GM23248 (cell line): ENCODE measurements around the gene POSTN. TPM values are rescaled to one million over a fixed set of nuclear protein-coding genes. Genes with fewer than 3 reads are reported as not detected.

Source experiments
- DNase-seq: peaks from one replicate; pipeline ENCODE4 v3.0.0-alpha.2; 2015
- H2AFZ ChIP-seq: fragments of 200-600 bp; sonication (generic); 2 replicates; pipeline ENCODE4 v1.6.1; 2016; ENCODE audit warnings: antibody characterized with exemption
- H3F3A ChIP-seq: fragments of 200-600 bp; sonication (generic); 2 replicates; pipeline ENCODE4 v1.6.1; 2016; ENCODE audit warnings: mild to moderate bottlenecking, antibody characterized with exemption, mixed run types; ENCODE audit not compliant: insufficient read depth
- H3K27ac ChIP-seq: fragments of 200-600 bp; sonication (generic); 2 replicates; pipeline ENCODE4 v1.5.1; 2016; ENCODE audit warnings: mild to moderate bottlenecking
- H3K27me3 ChIP-seq: fragments of 200-600 bp; sonication (generic); replicated peaks from 2 replicates; pipeline ENCODE4 v1.6.1; 2016; ENCODE audit warnings: mild to moderate bottlenecking; ENCODE audit not compliant: insufficient read depth
- H3K36me3 ChIP-seq: fragments of 200-600 bp; sonication (generic); 2 replicates; pipeline ENCODE4 v1.6.1; 2016; ENCODE audit warnings: low read depth, mild to moderate bottlenecking
- H3K4me1 ChIP-seq: fragments of 200-600 bp; sonication (generic); 2 replicates; pipeline ENCODE4 v1.6.1; 2016; ENCODE audit warnings: mild to moderate bottlenecking; ENCODE audit not compliant: insufficient read depth
- H3K4me2 ChIP-seq: fragments of 200-600 bp; sonication (generic); one replicate; pipeline ENCODE4 v1.6.1; 2016; ENCODE audit warnings: mild to moderate bottlenecking; ENCODE audit not compliant: unreplicated experiment
- H3K4me3 ChIP-seq: fragments of 200-600 bp; sonication (generic); 2 replicates; pipeline ENCODE4 v1.5.1; 2016; ENCODE audit warnings: mild to moderate bottlenecking
- H3K79me2 ChIP-seq: fragments of 200-600 bp; sonication (generic); 2 replicates; pipeline ENCODE4 v1.6.1; 2016; ENCODE audit warnings: mild to moderate bottlenecking; ENCODE audit not compliant: insufficient read depth
- H3K9ac ChIP-seq: fragments of 200-600 bp; sonication (generic); 2 replicates; pipeline ENCODE4 v1.6.1; 2016; ENCODE audit warnings: mild to moderate bottlenecking
- H3K9me2 ChIP-seq: fragments of 200-600 bp; sonication (generic); 2 replicates; pipeline ENCODE4 v1.6.1; 2016; ENCODE audit warnings: mixed run types, mild to moderate bottlenecking, moderate library complexity; ENCODE audit not compliant: insufficient read depth
- H3K9me3 ChIP-seq: fragments of 200-600 bp; sonication (generic); one replicate; pipeline ENCODE4 v1.6.1; 2017; ENCODE audit warnings: low read depth
- H4K20me1 ChIP-seq: fragments of 200-600 bp; sonication (generic); 2 replicates; pipeline ENCODE4 v1.6.0; 2016; ENCODE audit not compliant: insufficient read depth
- EZH2 ChIP-seq: fragments of 200-600 bp; sonication (generic); IDR thresholded peaks from 2 replicates; pipeline ENCODE4 v1.6.1; 2018; ENCODE audit warnings: antibody characterized with exemption, mild to moderate bottlenecking; ENCODE audit not compliant: insufficient read depth, poor library complexity, severe bottlenecking
- EZH2phosphoT487 ChIP-seq: fragments of 200-600 bp; sonication (generic); IDR thresholded peaks from 2 replicates; pipeline ENCODE4 v1.6.1; 2018; ENCODE audit warnings: antibody characterized with exemption, moderate library complexity, mild to moderate bottlenecking, low read depth; ENCODE audit not compliant: insufficient read depth
- WGBS, 2 experiments: methylation state at CpG; one replicate each; pipeline ENCODE4 v1.1.6; 2015 to 2017; ENCODE audit warnings: low lambda C conversion rate in 2 of 2, low coverage in 1 of 2; ENCODE audit errors: missing lambda C conversion rate in 2 of 2; 5-methylcytosine and 5-hydroxymethylcytosine counted together
- in situ Hi-C: fragments of 300-500 bp; cut with MboI; formaldehyde crosslinking; loops from 2 replicates; pipeline ENCODE4 v1.15.0; 2020
- polyA plus RNA-seq: library from polyadenylated mRNA; unstranded; fragments of >200 nt; fragmentation: Nextera tagmentation; extraction: Ambion mirVana; gene quantifications from 2 replicates; pipeline ENCODE4 v1.2.1, GENCODE V29; 2016
- total RNA-seq: library from RNA; depleted of rRNA; stranded (reverse); fragments of >200 nt; shearing (Covaris generic); gene quantifications from 2 replicates; pipeline ENCODE4 v1.2.3, GENCODE V29; 2014

POSTN gene
- total and polyA plus RNA-seq, 2 experiments from 2014 or later: 196 to 233 TPM

DNA sequence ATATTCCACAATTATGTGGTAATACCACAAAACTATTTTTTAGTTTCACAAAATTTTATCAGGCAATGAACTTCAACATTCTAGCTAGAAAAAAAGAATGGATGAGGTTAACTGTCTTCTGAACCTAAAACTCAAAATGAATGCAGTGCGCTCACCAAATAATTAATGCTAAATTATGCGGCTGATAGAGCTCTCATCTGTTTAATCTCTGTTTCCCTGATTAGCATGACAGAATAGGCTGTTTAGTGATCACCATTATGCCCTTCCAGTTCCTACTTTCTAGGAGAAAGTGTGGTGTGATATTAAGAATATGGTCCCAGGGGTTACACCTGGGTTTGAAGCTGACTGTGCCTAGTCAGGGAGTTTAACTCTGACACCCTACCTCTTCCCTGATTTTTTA, 42.8 kb upstream of the POSTN start:
- Histone ChIP-seq H3K79me2 (no peaks in the 10 kb centered on the region), H3K4me3 (no peak overlapping the region), H4K20me1 (no peaks in the 10 kb centered on the region), H3K27me3 (no peaks in the 10 kb centered on the region), H3K4me1 (peaks cover 9% of the 10 kb centered on the region), H3K4me2 (no peak overlapping the region), H3K9ac (no peak overlapping the region), H3F3A (no peaks in the 10 kb centered on the region), H3K9me3 (no peaks in the 10 kb centered on the region), H3K9me2 (no peaks in the 10 kb centered on the region), H3K36me3 (no peaks in the 10 kb centered on the region), H2AFZ (peak overlapping the region; percentile 39; the same call in 1 of the 2 replicates), H3K27ac (no peak overlapping the region)
- DNase-seq: no peak
- no peak for TF ChIP-seq EZH2phosphoT487
- no peak for TF ChIP-seq EZH2
- 98 to 100% methylated on average over 2 of the region's 2 CpGs for WGBS, 2 experiments
- in situ Hi-C loops: loop anchor here (10.0 to 25.0 kb wide), 6 partner anchors 223 to 1121 kb away; partner anchors contain the start of gene TRPC4

DNA sequence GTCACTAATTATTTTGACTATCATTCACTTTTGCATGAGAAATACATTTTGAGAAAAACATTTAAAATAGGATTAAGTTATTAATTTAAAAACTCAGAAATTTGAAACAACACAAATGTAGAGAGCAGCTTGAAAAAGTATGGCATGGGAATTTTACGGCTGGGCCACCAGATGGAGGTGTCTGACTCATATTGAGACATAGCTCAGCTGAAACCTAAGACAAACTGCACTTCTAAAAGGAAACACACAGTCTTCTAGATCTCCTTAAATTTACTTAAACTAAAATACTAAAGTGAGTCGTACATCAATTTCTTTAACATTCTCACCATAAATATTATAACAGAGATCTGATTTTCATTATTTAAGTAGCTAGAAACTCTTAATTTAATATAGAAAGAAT, 41.9 kb upstream of the POSTN start:
- Histone ChIP-seq H2AFZ (peak overlapping the region; percentile 39), H4K20me1 (no peaks in the 10 kb centered on the region), H3K4me3 (no peak overlapping the region), H3K27ac (no peak overlapping the region), H3F3A (no peaks in the 10 kb centered on the region), H3K4me2 (peak overlapping the region; percentile 53), H3K9me3 (no peaks in the 10 kb centered on the region), H3K4me1 (peaks cover 9% of the 10 kb centered on the region), H3K79me2 (no peaks in the 10 kb centered on the region), H3K9ac (peak overlapping the region; percentile 22; the same call in 1 of the 2 replicates), H3K9me2 (no peaks in the 10 kb centered on the region), H3K36me3 (no peaks in the 10 kb centered on the region), H3K27me3 (no peaks in the 10 kb centered on the region)
- in situ Hi-C loops: loop anchor here (10.0 to 25.0 kb wide), 6 partner anchors 224 to 1122 kb away; partner anchors contain the start of gene TRPC4
- no peak for TF ChIP-seq EZH2phosphoT487
- TF ChIP-seq EZH2: no peak
- DNase-seq: peak; percentile 84
- 2 to 9% methylated on average over 2 of the region's 2 CpGs for WGBS, 2 experiments

DNA sequence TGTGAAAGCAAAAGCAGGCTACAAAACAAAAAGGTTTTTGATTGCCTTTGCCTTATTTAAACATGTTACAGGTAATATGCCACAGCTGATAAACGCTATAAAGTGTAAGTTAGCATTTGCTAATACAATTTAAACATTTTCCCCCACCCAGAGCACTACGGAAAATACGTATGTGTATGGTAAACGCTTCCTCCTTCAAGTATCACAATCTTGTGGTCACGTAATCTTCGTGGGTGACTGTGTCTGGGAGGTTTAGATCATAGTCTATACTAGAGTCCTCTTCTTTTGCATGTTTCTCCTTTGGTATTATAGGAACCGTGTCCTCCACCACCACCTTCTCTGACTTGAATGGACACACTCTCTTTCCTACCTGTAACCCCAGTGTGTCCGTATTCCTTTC, 38.1 kb upstream of the POSTN start:
- Histone ChIP-seq H3K9me2 (no peaks in the 10 kb centered on the region), H3K9ac (no peak overlapping the region), H2AFZ (no peak overlapping the region), H3K27ac (no peak overlapping the region), H3K4me1 (peaks cover 9% of the 10 kb centered on the region), H3K36me3 (no peaks in the 10 kb centered on the region), H3K79me2 (no peaks in the 10 kb centered on the region), H3K27me3 (no peaks in the 10 kb centered on the region), H3K9me3 (no peaks in the 10 kb centered on the region), H3K4me3 (no peak overlapping the region), H3K4me2 (no peak overlapping the region), H4K20me1 (no peaks in the 10 kb centered on the region), H3F3A (no peaks in the 10 kb centered on the region)
- in situ Hi-C loops: loop anchor here (25.0 kb wide), 5 partner anchors 426 to 1126 kb away; no protein-coding TSS in a partner anchor
- TF ChIP-seq EZH2phosphoT487: no peak
- no peak for TF ChIP-seq EZH2
- 84 to 86% methylated on average over 8 of the region's 8 CpGs for WGBS, 2 experiments
- DNase-seq: no peak

DNA sequence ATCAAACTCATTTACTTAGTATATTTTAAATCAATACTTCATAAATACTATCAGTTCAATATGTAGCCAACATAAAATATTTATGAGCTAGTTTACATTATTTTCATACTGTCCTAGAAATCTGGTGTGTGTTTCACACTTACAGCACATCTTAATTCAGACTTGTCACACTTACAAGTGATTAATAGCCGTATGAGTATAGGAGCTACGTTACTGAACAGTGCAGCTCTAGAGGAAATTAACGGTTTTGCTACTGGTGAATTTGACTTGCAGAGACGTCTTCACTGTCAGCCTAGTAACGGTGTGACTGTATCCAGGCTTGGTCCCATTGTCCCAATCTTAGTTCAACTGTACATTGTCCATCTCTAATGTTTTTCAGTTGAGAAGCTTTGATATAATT, 33.7 kb upstream of the POSTN start:
- no peak for TF ChIP-seq EZH2
- no peak for TF ChIP-seq EZH2phosphoT487
- Histone ChIP-seq H3K9me3 (no peaks in the 10 kb centered on the region), H3K36me3 (no peaks in the 10 kb centered on the region), H3K79me2 (no peaks in the 10 kb centered on the region), H3K4me1 (no peaks in the 10 kb centered on the region), H2AFZ (no peak overlapping the region), H3K4me2 (no peak overlapping the region), H3K27ac (no peak overlapping the region), H3K4me3 (no peak overlapping the region), H3F3A (no peaks in the 10 kb centered on the region), H4K20me1 (no peaks in the 10 kb centered on the region), H3K9me2 (no peaks in the 10 kb centered on the region), H3K9ac (no peak overlapping the region), H3K27me3 (no peaks in the 10 kb centered on the region)
- WGBS, 2 experiments: 77 to 80% methylated on average over 5 of the region's 5 CpGs
- in situ Hi-C loops: loop anchor here (25.0 kb wide), 5 partner anchors 430 to 1130 kb away; no protein-coding TSS in a partner anchor
- no peak for DNase-seq
